Prostate gland (tissue), 2 donors: ENCODE results near the gene TXNL4A.

Source experiments
- POLR2A ChIP-seq: fragments of 450-650 bp; IDR thresholded peaks from one replicate; pipeline ENCODE4 v1.6.1; 2016; ENCODE audit warnings: antibody characterized with exemption, mild to moderate bottlenecking
- POLR2AphosphoS5 ChIP-seq: sonication (generic); formaldehyde crosslinking; IDR thresholded peaks from one replicate; pipeline ENCODE4 v1.6.1; 2017; ENCODE audit warnings: antibody characterized with exemption
- TF ChIP-seq, protein P1 (sequence below), 4 experiments: fragments of 200-600 bp in 2 of 4; fragments of 450-650 bp in 2 of 4; sonication (generic) in 2 of 4; IDR thresholded peaks; 1 replicate in 3 of 4; 2 replicates in 1 of 4; pipeline ENCODE4 v1.5.1; 2016 to 2019; ENCODE audit warnings: antibody characterized with exemption in 4 of 4, mild to moderate bottlenecking in 2 of 4, moderate library complexity in 2 of 4

GRCh38 chr18:79922971-79923411, 65.4 kb downstream of the TXNL4A start:
- TF ChIP-seq, protein P1, sequence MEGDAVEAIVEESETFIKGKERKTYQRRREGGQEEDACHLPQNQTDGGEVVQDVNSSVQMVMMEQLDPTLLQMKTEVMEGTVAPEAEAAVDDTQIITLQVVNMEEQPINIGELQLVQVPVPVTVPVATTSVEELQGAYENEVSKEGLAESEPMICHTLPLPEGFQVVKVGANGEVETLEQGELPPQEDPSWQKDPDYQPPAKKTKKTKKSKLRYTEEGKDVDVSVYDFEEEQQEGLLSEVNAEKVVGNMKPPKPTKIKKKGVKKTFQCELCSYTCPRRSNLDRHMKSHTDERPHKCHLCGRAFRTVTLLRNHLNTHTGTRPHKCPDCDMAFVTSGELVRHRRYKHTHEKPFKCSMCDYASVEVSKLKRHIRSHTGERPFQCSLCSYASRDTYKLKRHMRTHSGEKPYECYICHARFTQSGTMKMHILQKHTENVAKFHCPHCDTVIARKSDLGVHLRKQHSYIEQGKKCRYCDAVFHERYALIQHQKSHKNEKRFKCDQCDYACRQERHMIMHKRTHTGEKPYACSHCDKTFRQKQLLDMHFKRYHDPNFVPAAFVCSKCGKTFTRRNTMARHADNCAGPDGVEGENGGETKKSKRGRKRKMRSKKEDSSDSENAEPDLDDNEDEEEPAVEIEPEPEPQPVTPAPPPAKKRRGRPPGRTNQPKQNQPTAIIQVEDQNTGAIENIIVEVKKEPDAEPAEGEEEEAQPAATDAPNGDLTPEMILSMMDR (IDR thresholded peaks at IDR 0.05): no peak
- TF ChIP-seq POLR2A (no peak), POLR2AphosphoS5 (no peak)
